NT2/D1 (cell line): ENCODE data around the gene HAGHL.
"Not testable (repeated sequence)": the region's sequence is repeated elsewhere in the genome, so short reads cannot be mapped to it uniquely, and the experiment has no call there.

Source experiments
- DNase-seq: peaks from one replicate; pipeline ENCODE4 v3.0.0-alpha.2; 2011; ENCODE audit warnings: low read depth, low spot score
- H3K27me3 ChIP-seq: 2 replicates; pipeline ENCODE4 v1.6.0; 2011; ENCODE audit warnings: mild to moderate bottlenecking; ENCODE audit not compliant: insufficient read length, insufficient read depth
- H3K36me3 ChIP-seq: 2 replicates; pipeline ENCODE4 v1.6.1; 2011; ENCODE audit warnings: mild to moderate bottlenecking, low read length, mixed read lengths; ENCODE audit not compliant: insufficient read depth, insufficient read length
- H3K4me1 ChIP-seq: 2 replicates; pipeline ENCODE4 v1.5.1; 2011; ENCODE audit not compliant: insufficient read depth, insufficient read length
- H3K4me3 ChIP-seq: 2 replicates; pipeline ENCODE4 v1.5.1; 2011; ENCODE audit warnings: low read depth; ENCODE audit not compliant: insufficient read length
- H3K9ac ChIP-seq: 2 replicates; pipeline ENCODE4 v1.6.0; 2011; ENCODE audit warnings: low read depth; ENCODE audit not compliant: insufficient read length
- H3K9me3 ChIP-seq: 2 replicates; pipeline ENCODE4 v1.5.1; 2011; ENCODE audit warnings: mild to moderate bottlenecking, low read length; ENCODE audit not compliant: insufficient read depth
- SUZ12 ChIP-seq: IDR thresholded peaks from 2 replicates; pipeline ENCODE4 v1.6.1; 2011; ENCODE audit not compliant: insufficient read length, insufficient read depth; ENCODE audit errors: extremely low read depth
- YY1 ChIP-seq: IDR thresholded peaks from 2 replicates; pipeline ENCODE4 v1.6.1; 2011; ENCODE audit not compliant: insufficient read length, insufficient read depth
- ZNF274 ChIP-seq: IDR thresholded peaks from 2 replicates; pipeline ENCODE4 v1.6.1; 2011; ENCODE audit warnings: mild to moderate bottlenecking, low read depth, low read length

Gene HAGHL

GRCh38 chr16:684961-685696 is 41.8 kb upstream of the HAGHL start:
- peaks cover 31% of the 10 kb centered on the region for H3K4me1 ChIP-seq
- no peak overlapping the region for H3K4me3 ChIP-seq
- H3K36me3 ChIP-seq = peaks cover 76% of the 10 kb centered on the region
- no peaks in the 10 kb centered on the region for H3K9me3 ChIP-seq
- TF ChIP-seq SUZ12 = no peak
- TF ChIP-seq ZNF274 = no peak
- TF ChIP-seq YY1 = no peak
- no peak overlapping the region for H3K9ac ChIP-seq
- H3K27me3 ChIP-seq = no peaks in the 10 kb centered on the region
- no peak for DNase-seq

GRCh38 chr16:685967-686366 is 40.9 kb upstream of the HAGHL start:
- peaks cover 31% of the 10 kb centered on the region for H3K4me1 ChIP-seq
- H3K9ac ChIP-seq = no peak overlapping the region

GRCh38 chr16:686459-687260 is 40.2 kb upstream of the HAGHL start:
- no peak for DNase-seq
- Histone ChIP-seq H3K9me3 (no peaks in the 10 kb centered on the region), H3K4me1 (peaks cover 29% of the 10 kb centered on the region), H3K27me3 (peaks cover 4% of the 10 kb centered on the region), H3K9ac (no peak overlapping the region), H3K36me3 (peaks cover 68% of the 10 kb centered on the region), H3K4me3 (no peak overlapping the region)
- TF ChIP-seq YY1 (no peak), ZNF274 (no peak), SUZ12 (no peak)

More at GRCh38 chr16:685967-686366, 40.9 kb upstream of the HAGHL start:
- Histone ChIP-seq H3K9me3 (no peaks in the 10 kb centered on the region), H3K4me3 (no peak overlapping the region), H3K27me3 (peaks cover under 1% of the 10 kb centered on the region), H3K36me3 (peaks cover 75% of the 10 kb centered on the region)
- no peak for TF ChIP-seq ZNF274
- TF ChIP-seq YY1 = no peak
- TF ChIP-seq SUZ12 = no peak
- DNase-seq = no peak

- DNase-seq = no peak
- Histone ChIP-seq H3K4me1 (peaks cover 23% of the 10 kb centered on the region), H3K9me3 (no peaks in the 10 kb centered on the region), H3K36me3 (peaks cover 60% of the 10 kb centered on the region), H3K4me3 (no peak overlapping the region), H3K9ac (no peak overlapping the region), H3K27me3 (peaks cover 11% of the 10 kb centered on the region)
- TF ChIP-seq YY1 (no peak), ZNF274 (no peak), SUZ12 (no peak)
Measured at GRCh38 chr16:687499-687898, 39.4 kb upstream of the HAGHL start.

- TF ChIP-seq SUZ12 (no peak), YY1 (no peak), ZNF274 (no peak)
- H3K4me3 ChIP-seq = peak overlapping the region; percentile 93
- peak overlapping the region; percentile 96 for H3K9ac ChIP-seq
- no peaks in the 10 kb centered on the region for H3K9me3 ChIP-seq
- peaks cover 28% of the 10 kb centered on the region for H3K27me3 ChIP-seq
- peaks cover 50% of the 10 kb centered on the region for H3K36me3 ChIP-seq
- H3K4me1 ChIP-seq = peaks cover 15% of the 10 kb centered on the region
- no peak for DNase-seq
Measured at GRCh38 chr16:689175-689897, 37.6 kb upstream of the HAGHL start.

GRCh38 chr16:691242-691641 is 35.7 kb upstream of the HAGHL start:
- H3K36me3 ChIP-seq = peaks cover 33% of the 10 kb centered on the region

More at GRCh38 chr16:691242-691641, 35.7 kb upstream of the HAGHL start:
- H3K9me3 ChIP-seq, DNase-seq, H3K4me3 ChIP-seq, H3K9ac ChIP-seq: not testable (repeated sequence)
- Histone ChIP-seq H3K4me1 (peaks cover 20% of the 10 kb centered on the region), H3K27me3 (peaks cover 46% of the 10 kb centered on the region)
